Peyer's patch (tissue), 4 donors: Measurements from ENCODE around the gene KCNIP4. TPM values are rescaled to one million over a fixed set of nuclear protein-coding genes. Genes with fewer than 3 reads are reported as not detected.

ENCODE experiments used
- DNase-seq, 3 donors: peaks; one replicate each; pipeline ENCODE4 v3.0.0-alpha.2; 2017 to 2019
- H3K27ac ChIP-seq, 4 donors: fragments of 200-600 bp; sonication (generic); one replicate each; pipeline ENCODE4 v1.5.1; 2016 to 2019
- H3K27me3 ChIP-seq, 2 donors: fragments of 200-600 bp; sonication (generic); one replicate each; pipeline ENCODE4 v1.5.1; 2019
- H3K36me3 ChIP-seq, 3 donors: fragments of 200-600 bp; sonication (generic); one replicate each; pipeline ENCODE4 v1.5.1; 2016 to 2019
- H3K4me1 ChIP-seq, 4 donors: fragments of 200-600 bp; sonication (generic); one replicate each; pipeline ENCODE4 v1.5.1; 2016 to 2019
- H3K4me3 ChIP-seq, 4 donors: fragments of 200-600 bp; sonication (generic); 1 replicate in 3 of 4; 2 replicates in 1 of 4; pipeline ENCODE4 v1.5.1; 2016 to 2019; ENCODE audit warnings: mild to moderate bottlenecking in 1 of 4
- H3K9me3 ChIP-seq, 4 donors: fragments of 200-600 bp; sonication (generic); one replicate each; pipeline ENCODE4 v1.5.1; 2016 to 2019; ENCODE audit warnings: mild to moderate bottlenecking in 1 of 4
- POLR2A ChIP-seq, 2 donors: fragments of 450-650 bp; IDR thresholded peaks; one replicate each; pipeline ENCODE4 v1.5.1; 2017; ENCODE audit warnings: antibody characterized with exemption in 2 of 2, mild to moderate bottlenecking in 2 of 2, moderate library complexity in 2 of 2
- total RNA-seq, 4 donors: library from RNA; depleted of rRNA; stranded (reverse); fragments of >200 nt; gene quantifications; one replicate each; pipeline ENCODE4 v1.1.0, GENCODE V29; 2016
- TF ChIP-seq, protein P1 (sequence below), 6 experiments: fragments of 450-650 bp in 4 of 6; fragments of 200-600 bp in 2 of 6; sonication (generic) in 1 of 6; IDR thresholded peaks; one replicate each; pipeline ENCODE4 v1.5.1; 2017 to 2019; ENCODE audit warnings: antibody characterized with exemption in 6 of 6, mild to moderate bottlenecking in 3 of 6, moderate library complexity in 1 of 6

KCNIP4 gene
- total RNA-seq, 4 donors from 2014 or later = 2.8 TPM; not detected in 3

DNA sequence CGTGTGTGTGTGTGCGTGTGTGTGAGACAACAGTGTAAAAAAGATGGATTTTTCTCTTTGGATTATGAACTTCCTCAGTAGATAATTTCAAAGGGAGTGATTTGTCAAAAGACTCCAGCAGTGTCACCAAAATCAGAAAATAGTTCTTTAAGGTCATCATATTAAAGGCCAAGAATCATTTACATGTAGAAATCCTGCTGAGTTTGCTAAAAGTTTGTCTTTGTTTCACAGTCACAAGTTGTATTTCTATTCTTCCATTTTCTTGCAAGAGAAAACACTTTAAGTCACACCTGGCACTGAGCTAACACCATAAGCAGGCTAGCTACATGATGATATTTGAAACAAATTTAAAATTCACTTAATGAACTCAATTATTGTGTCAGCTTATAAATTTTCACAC is 1025.6 kb downstream of the KCNIP4 start:
- DNase-seq = no peak
- Histone ChIP-seq H3K27ac (no peak overlapping the region), H3K36me3 (no peaks in the 10 kb centered on the region), H3K9me3 (no peaks in the 10 kb centered on the region), H3K4me1 (no peaks in the 10 kb centered on the region), H3K27me3 (no peaks in the 10 kb centered on the region), H3K4me3 (no peak overlapping the region)
- TF ChIP-seq, protein P1, sequence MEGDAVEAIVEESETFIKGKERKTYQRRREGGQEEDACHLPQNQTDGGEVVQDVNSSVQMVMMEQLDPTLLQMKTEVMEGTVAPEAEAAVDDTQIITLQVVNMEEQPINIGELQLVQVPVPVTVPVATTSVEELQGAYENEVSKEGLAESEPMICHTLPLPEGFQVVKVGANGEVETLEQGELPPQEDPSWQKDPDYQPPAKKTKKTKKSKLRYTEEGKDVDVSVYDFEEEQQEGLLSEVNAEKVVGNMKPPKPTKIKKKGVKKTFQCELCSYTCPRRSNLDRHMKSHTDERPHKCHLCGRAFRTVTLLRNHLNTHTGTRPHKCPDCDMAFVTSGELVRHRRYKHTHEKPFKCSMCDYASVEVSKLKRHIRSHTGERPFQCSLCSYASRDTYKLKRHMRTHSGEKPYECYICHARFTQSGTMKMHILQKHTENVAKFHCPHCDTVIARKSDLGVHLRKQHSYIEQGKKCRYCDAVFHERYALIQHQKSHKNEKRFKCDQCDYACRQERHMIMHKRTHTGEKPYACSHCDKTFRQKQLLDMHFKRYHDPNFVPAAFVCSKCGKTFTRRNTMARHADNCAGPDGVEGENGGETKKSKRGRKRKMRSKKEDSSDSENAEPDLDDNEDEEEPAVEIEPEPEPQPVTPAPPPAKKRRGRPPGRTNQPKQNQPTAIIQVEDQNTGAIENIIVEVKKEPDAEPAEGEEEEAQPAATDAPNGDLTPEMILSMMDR (IDR thresholded peaks at IDR 0.05) = no peak
- TF ChIP-seq POLR2A (IDR thresholded peaks at IDR 0.05) = no peak

DNA sequence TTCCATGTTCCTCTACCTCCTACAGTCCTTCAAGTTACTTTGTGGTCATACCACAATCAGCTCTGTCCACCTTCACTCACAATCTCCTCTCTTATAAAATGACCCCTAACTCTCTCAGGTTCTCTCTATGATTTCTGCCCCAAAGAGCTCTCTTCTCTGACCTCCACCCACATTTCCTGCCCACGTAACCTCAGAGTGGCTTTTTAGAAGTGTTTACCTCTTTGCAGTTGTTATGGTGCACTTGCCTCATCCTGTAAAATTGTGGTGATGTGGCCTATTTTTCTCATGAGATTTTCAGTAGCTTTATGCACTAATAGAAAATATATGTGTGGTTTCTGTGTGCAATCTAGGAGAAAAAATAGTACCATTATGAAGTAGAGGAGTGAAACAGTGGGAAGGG is 1032.5 kb downstream of the KCNIP4 start:
- Histone ChIP-seq H3K36me3 (no peaks in the 10 kb centered on the region), H3K27ac (no peak overlapping the region), H3K27me3 (no peaks in the 10 kb centered on the region), H3K4me1 (no peaks in the 10 kb centered on the region), H3K9me3 (no peaks in the 10 kb centered on the region), H3K4me3 (no peak overlapping the region)
- DNase-seq = peak in 2 of 3 donors; percentile 16 to 73
- TF ChIP-seq, protein P1 (IDR thresholded peaks at IDR 0.05) = no peak
- no peak for TF ChIP-seq POLR2A (IDR thresholded peaks at IDR 0.05)

DNA sequence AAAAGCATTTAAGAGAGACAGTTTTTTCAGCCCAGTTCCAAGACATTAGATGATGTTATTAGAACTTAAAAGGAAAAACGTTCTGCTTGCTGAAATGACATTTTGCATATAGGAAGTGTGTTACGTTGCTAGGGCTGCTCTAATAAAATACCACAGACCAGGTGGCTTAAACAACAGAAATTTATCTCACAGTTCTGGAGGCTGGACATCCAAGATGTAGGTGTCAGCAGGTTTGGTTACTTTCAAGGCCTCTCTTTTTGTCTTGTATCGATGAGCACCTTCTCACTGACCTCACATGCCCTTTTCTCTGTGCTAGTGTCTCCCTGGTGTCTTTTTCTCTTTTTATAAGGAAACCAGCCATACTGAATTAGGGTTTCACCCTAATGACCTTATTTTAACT is 1043.6 kb downstream of the KCNIP4 start:
- Histone ChIP-seq H3K4me1 (no peaks in the 10 kb centered on the region), H3K27ac (no peak overlapping the region), H3K36me3 (no peaks in the 10 kb centered on the region), H3K4me3 (no peak overlapping the region), H3K27me3 (no peaks in the 10 kb centered on the region), H3K9me3 (no peaks in the 10 kb centered on the region)
- DNase-seq = no peak
- TF ChIP-seq, protein P1 (IDR thresholded peaks at IDR 0.05) = no peak
- no peak for TF ChIP-seq POLR2A (IDR thresholded peaks at IDR 0.05)

DNA sequence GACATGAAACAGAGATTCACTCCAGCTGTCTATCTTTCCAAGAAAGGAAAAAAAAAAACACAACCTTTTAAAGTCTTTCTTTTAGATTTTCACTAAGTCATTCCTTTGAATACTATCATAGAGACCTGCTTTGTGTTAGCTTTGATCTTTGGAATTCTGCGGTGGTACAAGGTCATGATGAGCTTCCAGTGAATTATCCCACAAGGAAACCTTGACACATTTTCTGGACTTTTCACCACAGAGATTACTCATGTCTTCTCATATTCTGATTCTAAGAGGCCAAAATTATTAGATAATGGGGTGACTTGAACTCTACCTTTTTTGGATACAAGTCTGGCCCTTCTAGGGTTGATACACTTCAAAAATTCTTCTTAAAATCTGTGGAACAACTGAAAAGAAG is 1046.7 kb downstream of the KCNIP4 start:
- Histone ChIP-seq H3K36me3 (no peaks in the 10 kb centered on the region), H3K27ac (no peak overlapping the region), H3K27me3 (no peaks in the 10 kb centered on the region), H3K4me1 (no peaks in the 10 kb centered on the region), H3K9me3 (no peaks in the 10 kb centered on the region), H3K4me3 (no peak overlapping the region)
- TF ChIP-seq POLR2A (IDR thresholded peaks at IDR 0.05) = no peak
- TF ChIP-seq, protein P1 (IDR thresholded peaks at IDR 0.05) = no peak
- no peak for DNase-seq

DNA sequence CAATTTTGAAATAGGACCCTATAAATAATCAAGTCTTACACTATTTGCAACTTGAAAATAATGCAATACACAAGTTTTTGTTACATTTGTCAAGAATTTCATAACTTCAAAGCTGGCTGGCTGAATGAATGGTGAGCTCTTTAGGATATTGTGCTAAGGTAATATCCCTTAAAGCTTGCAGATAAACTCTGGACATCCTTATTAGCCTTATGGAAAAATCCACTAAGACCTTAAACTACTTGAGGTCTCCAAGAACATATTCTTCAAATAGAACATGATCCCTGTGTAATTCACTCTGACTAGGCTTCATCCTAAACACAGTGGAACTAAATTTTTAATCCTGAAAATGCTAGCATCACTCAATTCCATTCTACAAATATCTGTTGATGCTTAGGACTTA is 1049.0 kb downstream of the KCNIP4 start:
- H3K36me3 ChIP-seq = no peaks in the 10 kb centered on the region
- no peaks in the 10 kb centered on the region for H3K4me1 ChIP-seq
- no peaks in the 10 kb centered on the region for H3K27me3 ChIP-seq
- H3K27ac ChIP-seq = no peak overlapping the region
- H3K9me3 ChIP-seq = no peaks in the 10 kb centered on the region
- TF ChIP-seq, protein P1 (IDR thresholded peaks at IDR 0.05) = no peak
- no peak for TF ChIP-seq POLR2A (IDR thresholded peaks at IDR 0.05)
- no peak for DNase-seq
- no peak overlapping the region for H3K4me3 ChIP-seq

DNA sequence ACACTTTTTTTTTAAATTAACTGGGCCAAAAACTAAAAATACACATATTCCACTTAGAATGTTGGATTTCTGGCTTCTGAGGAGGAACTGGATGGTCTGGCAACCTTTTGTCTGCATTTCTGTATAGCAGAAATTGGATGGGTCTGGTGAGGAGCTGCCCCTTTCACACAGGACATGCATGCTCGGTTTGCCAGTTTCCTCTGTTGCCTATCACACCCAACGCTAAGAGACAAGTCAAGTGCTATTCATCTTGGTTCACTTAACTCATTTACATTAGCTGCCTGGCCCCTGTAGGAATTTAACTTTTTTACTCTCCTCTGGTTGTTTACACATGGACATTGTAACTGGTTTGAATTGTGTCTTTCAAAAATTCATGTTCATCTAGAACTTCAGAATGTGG is 1052.6 kb downstream of the KCNIP4 start:
- Histone ChIP-seq H3K4me1 (no peaks in the 10 kb centered on the region), H3K27ac (no peak overlapping the region), H3K9me3 (no peaks in the 10 kb centered on the region), H3K4me3 (no peak overlapping the region), H3K36me3 (no peaks in the 10 kb centered on the region), H3K27me3 (no peaks in the 10 kb centered on the region)
- TF ChIP-seq, protein P1 (IDR thresholded peaks at IDR 0.05) = no peak
- no peak for TF ChIP-seq POLR2A (IDR thresholded peaks at IDR 0.05)
- no peak for DNase-seq
